Measurements from ENCODE around the gene MOSPD3.

Gene MOSPD3

GRCh38 chr7:100609958-100610357 is 2.4 kb upstream of the MOSPD3 start:
- TF ChIP-seq MAX (IDR thresholded peaks at IDR 0.05) (no peak), EP300 (IDR thresholded peaks at IDR 0.05; ENCODE audit: borderline replicate concordance) (no peak), TCF12 (IDR thresholded peaks at IDR 0.05; ENCODE audit: low read depth) (no peak), TAF1 (IDR thresholded peaks at IDR 0.05; ENCODE audit: low read depth) (no peak)

GRCh38 chr7:100612730-100613390 is 520 bp downstream of the MOSPD3 start:
- no peak for TF ChIP-seq YY1 (IDR thresholded peaks at IDR 0.05; ENCODE audit: low read depth)
- TF ChIP-seq TEAD4 (IDR thresholded peaks at IDR 0.05), result no peak
- TF ChIP-seq CREB1 (IDR thresholded peaks at IDR 0.05; ENCODE audit: low read depth), result no peak
- TF ChIP-seq EP300 (IDR thresholded peaks at IDR 0.05; ENCODE audit: borderline replicate concordance), result no peak
- TF ChIP-seq REST (IDR thresholded peaks at IDR 0.05; ENCODE audit: low read depth), result no peak
- no peak for TF ChIP-seq CEBPB (IDR thresholded peaks at IDR 0.05)
- no peak for TF ChIP-seq TAF1 (IDR thresholded peaks at IDR 0.05; ENCODE audit: low read depth)
- TF ChIP-seq NFIC (IDR thresholded peaks at IDR 0.05), result no peak
- no peak for TF ChIP-seq RAD21 (IDR thresholded peaks at IDR 0.05; ENCODE audit: low read depth)
- TF ChIP-seq TCF12 (IDR thresholded peaks at IDR 0.05; ENCODE audit: low read depth), result no peak
- TF ChIP-seq EGR1 (IDR thresholded peaks at IDR 0.05), result no peak
- TF ChIP-seq USF1 (IDR thresholded peaks at IDR 0.05), result no peak
- no peak; the same call in 1 of the 2 replicates for TF ChIP-seq ZBTB7A (IDR thresholded peaks at IDR 0.05; ENCODE audit: low read depth)
- no peak for TF ChIP-seq FOXM1 (IDR thresholded peaks at IDR 0.05; ENCODE audit: borderline replicate concordance, low read depth)
- TF ChIP-seq MAX (IDR thresholded peaks at IDR 0.05), result no peak

GRCh38 chr7:100613412-100614175 is 1.3 kb downstream of the MOSPD3 start:
- TF ChIP-seq TEAD4 (IDR thresholded peaks at IDR 0.05) (no peak), MAX (IDR thresholded peaks at IDR 0.05) (no peak), ZBTB7A (IDR thresholded peaks at IDR 0.05; ENCODE audit: low read depth) (no peak), EP300 (IDR thresholded peaks at IDR 0.05; ENCODE audit: borderline replicate concordance) (no peak), USF1 (IDR thresholded peaks at IDR 0.05) (no peak), EGR1 (IDR thresholded peaks at IDR 0.05) (no peak), CREB1 (IDR thresholded peaks at IDR 0.05; ENCODE audit: low read depth) (no peak), RAD21 (IDR thresholded peaks at IDR 0.05; ENCODE audit: low read depth) (no peak), TCF12 (IDR thresholded peaks at IDR 0.05; ENCODE audit: low read depth) (no peak)

GRCh38 chr7:100614308-100614861 is 2.0 kb downstream of the MOSPD3 start:
- TF ChIP-seq CREB1 (IDR thresholded peaks at IDR 0.05; ENCODE audit: low read depth), result no peak
- no peak for TF ChIP-seq USF1 (IDR thresholded peaks at IDR 0.05)
- no peak for TF ChIP-seq FOXM1 (IDR thresholded peaks at IDR 0.05; ENCODE audit: borderline replicate concordance, low read depth)
- no peak for TF ChIP-seq TCF12 (IDR thresholded peaks at IDR 0.05; ENCODE audit: low read depth)
- no peak for TF ChIP-seq ZBTB7A (IDR thresholded peaks at IDR 0.05; ENCODE audit: low read depth)
- no peak for TF ChIP-seq TAF1 (IDR thresholded peaks at IDR 0.05; ENCODE audit: low read depth)
- TF ChIP-seq YY1 (IDR thresholded peaks at IDR 0.05; ENCODE audit: low read depth), result no peak
- no peak for TF ChIP-seq TEAD4 (IDR thresholded peaks at IDR 0.05)
- TF ChIP-seq NFIC (IDR thresholded peaks at IDR 0.05), result no peak
- TF ChIP-seq EP300 (IDR thresholded peaks at IDR 0.05; ENCODE audit: borderline replicate concordance), result no peak
- no peak for TF ChIP-seq REST (IDR thresholded peaks at IDR 0.05; ENCODE audit: low read depth)

GRCh38 chr7:100620239-100620638 is 7.9 kb downstream of the MOSPD3 start:
- TF ChIP-seq EGR1 (IDR thresholded peaks at IDR 0.05) (no peak), YY1 (IDR thresholded peaks at IDR 0.05; ENCODE audit: low read depth) (no peak), TCF12 (IDR thresholded peaks at IDR 0.05; ENCODE audit: low read depth) (no peak), REST (IDR thresholded peaks at IDR 0.05; ENCODE audit: low read depth) (no peak), RAD21 (IDR thresholded peaks at IDR 0.05; ENCODE audit: low read depth) (no peak), USF1 (IDR thresholded peaks at IDR 0.05) (no peak), MAX (IDR thresholded peaks at IDR 0.05) (no peak), TEAD4 (IDR thresholded peaks at IDR 0.05) (no peak), TAF1 (IDR thresholded peaks at IDR 0.05; ENCODE audit: low read depth) (no peak), NFIC (IDR thresholded peaks at IDR 0.05) (no peak), ZBTB7A (IDR thresholded peaks at IDR 0.05; ENCODE audit: low read depth) (no peak), CREB1 (IDR thresholded peaks at IDR 0.05; ENCODE audit: low read depth) (no peak), CEBPB (IDR thresholded peaks at IDR 0.05) (no peak)
